H1 (cell line): ENCODE data around the gene HOXD1. TPM values are rescaled to one million over a fixed set of nuclear protein-coding genes. Genes with fewer than 3 reads are reported as not detected.

Experiments
- CTCF ChIA-PET: fragments of 300-600 bp; sonication (Branson Sonifier 250); formaldehyde crosslinking; loops from one replicate; lab custom pipeline; 2021; ENCODE audit not compliant: partially characterized antibody; lab: Charles Lee
- POLR2A ChIA-PET: fragments of 300-600 bp; sonication (Branson Sonifier 250); formaldehyde crosslinking; loops from one replicate; lab custom pipeline; 2021; ENCODE audit warnings: inconsistent platforms; ENCODE audit not compliant: partially characterized antibody; lab: Charles Lee
- DNase-seq, 2 experiments: peaks; one replicate each; pipeline versions ENCODE4 v3.0.0 to v3.0.0-alpha.2; 2010 to 2022; ENCODE audit warnings: low spot score in 2 of 2, low read depth in 1 of 2, mixed read lengths in 1 of 2
- FAIRE-seq: peaks from 2 replicates; lab custom pipeline; 2011; peaks lifted over from hg19 to GRCh38; lab: Jason Lieb, UNC
- H2AFZ ChIP-seq: 2 replicates; pipeline ENCODE4 v1.8.1; 2012; ENCODE audit warnings: low read length, inconsistent platforms
- H2AK5ac ChIP-seq: 2 replicates; pipeline ENCODE4 v1.6.1; 2013; ENCODE audit warnings: low read depth, low read length
- H2BK120ac ChIP-seq: replicated peaks from 2 replicates; pipeline ENCODE3; 2013; ENCODE audit warnings: low read depth, low read length, inconsistent platforms
- H2BK12ac ChIP-seq: 2 replicates; pipeline ENCODE4 v1.6.1; 2013; ENCODE audit warnings: low read depth, low read length
- H2BK15ac ChIP-seq: 2 replicates; pipeline ENCODE4 v1.6.1; 2013; ENCODE audit warnings: low read length
- H2BK20ac ChIP-seq: 2 replicates; pipeline ENCODE4 v1.6.1; 2013; ENCODE audit warnings: low read length
- H2BK5ac ChIP-seq: 2 replicates; pipeline ENCODE4 v1.6.1; 2013; ENCODE audit warnings: low read depth, low read length
- H3K14ac ChIP-seq: 2 replicates; pipeline ENCODE4 v1.6.1; 2013; ENCODE audit warnings: inconsistent platforms; ENCODE audit not compliant: insufficient read length
- H3K18ac ChIP-seq: 2 replicates; pipeline ENCODE4 v1.6.1; 2013; ENCODE audit warnings: low read length; ENCODE audit errors: extremely low read depth
- H3K23ac ChIP-seq: 2 replicates; pipeline ENCODE4 v1.6.1; 2013; ENCODE audit warnings: inconsistent platforms; ENCODE audit not compliant: insufficient read length
- H3K23me2 ChIP-seq: 2 replicates; pipeline ENCODE4 v1.6.1; 2013; ENCODE audit warnings: low read depth, low read length
- H3K27ac ChIP-seq: 2 replicates; pipeline ENCODE4 v1.6.1; 2011; ENCODE audit warnings: low read depth, low read length, inconsistent platforms
- H3K27me3 ChIP-seq, 4 experiments: replicated peaks in 1 of 4; 1 replicate in 1 of 4; 2 replicates in 3 of 4; pipeline versions ENCODE4 v1.6.1 to v1.8.1; 2011 to 2013; ENCODE audit warnings: low read length in 3 of 4, mild to moderate bottlenecking in 3 of 4, inconsistent platforms in 2 of 4, mixed read lengths in 2 of 4, moderate library complexity in 1 of 4; ENCODE audit not compliant: control insufficient read depth in 3 of 4, insufficient read depth in 3 of 4; ENCODE audit errors: extremely low read depth in 1 of 4
- H3K36me3 ChIP-seq, 4 experiments: 2 replicates each; pipeline versions ENCODE4 v1.6.1 to v1.8.1; 2011 to 2013; ENCODE audit warnings: mild to moderate bottlenecking in 4 of 4, low read length in 3 of 4, moderate library complexity in 2 of 4, control low read depth in 1 of 4, inconsistent platforms in 1 of 4; ENCODE audit not compliant: insufficient read depth in 4 of 4, control insufficient read depth in 2 of 4
- H3K4ac ChIP-seq: replicated peaks from 2 replicates; pipeline ENCODE3; 2013; ENCODE audit warnings: low read length, low read depth, mixed read lengths, inconsistent platforms; ENCODE audit not compliant: insufficient read length
- H3K4me1 ChIP-seq, 4 experiments: replicated peaks in 1 of 4; 1 replicate in 1 of 4; 2 replicates in 3 of 4; pipeline versions ENCODE4 v1.6.1 to v1.8.1; 2011 to 2013; ENCODE audit warnings: low read length in 3 of 4, inconsistent platforms in 2 of 4, mixed read lengths in 1 of 4; ENCODE audit not compliant: insufficient read depth in 4 of 4, control insufficient read depth in 3 of 4
- H3K4me2 ChIP-seq, 2 experiments: 2 replicates each; pipeline versions ENCODE4 v1.6.1 to v1.8.1; 2011 to 2013; ENCODE audit warnings: low read depth in 2 of 2, low read length in 2 of 2, control low read depth in 1 of 2, inconsistent platforms in 1 of 2, mild to moderate bottlenecking in 1 of 2; ENCODE audit not compliant: insufficient read depth in 1 of 2
- H3K4me3 ChIP-seq, 4 experiments: fragments of 200-600, 300-600 bp in 1 of 4; sonication (generic), shearing (Covaris generic), sonication (Bioruptor Twin) in 1 of 4; 2 replicates each; pipeline versions ENCODE4 v1.5.1 to v1.8.1; 2011 to 2016; ENCODE audit warnings: low read length in 4 of 4, low read depth in 3 of 4, control low read depth in 2 of 4, inconsistent platforms in 2 of 4, mild to moderate bottlenecking in 2 of 4, mixed read lengths in 1 of 4, moderate library complexity in 1 of 4; ENCODE audit not compliant: insufficient read depth in 2 of 4; ENCODE audit errors: extremely low read depth in 1 of 4
- H3K56ac ChIP-seq: replicated peaks from 2 replicates; pipeline ENCODE3; 2013; ENCODE audit warnings: low read depth, mild to moderate bottlenecking, mixed read lengths, low read length, inconsistent platforms; ENCODE audit not compliant: insufficient read length
- H3K79me1 ChIP-seq: 2 replicates; pipeline ENCODE4 v1.6.1; 2013; ENCODE audit warnings: low read depth, low read length, control low read depth
- H3K79me2 ChIP-seq, 2 experiments: 2 replicates each; pipeline versions ENCODE4 v1.6.1 to v1.8.1; 2012 to 2013; ENCODE audit warnings: low read length in 2 of 2, mild to moderate bottlenecking in 2 of 2, inconsistent platforms in 1 of 2; ENCODE audit not compliant: insufficient read depth in 2 of 2, control insufficient read depth in 1 of 2
- H3K9ac ChIP-seq, 4 experiments: replicated peaks in 1 of 4; 1 replicate in 1 of 4; 2 replicates in 3 of 4; pipeline versions ENCODE4 v1.6.1 to v1.8.1; 2011 to 2013; ENCODE audit warnings: low read depth in 3 of 4, low read length in 3 of 4, control low read depth in 2 of 4, mild to moderate bottlenecking in 2 of 4, moderate library complexity in 2 of 4, inconsistent platforms in 1 of 4; ENCODE audit errors: extremely low read depth in 1 of 4
- H3K9me3 ChIP-seq, 2 experiments: 2 replicates each; pipeline versions ENCODE4 v1.6.1 to v1.8.1; 2012 to 2013; ENCODE audit warnings: mild to moderate bottlenecking in 2 of 2, moderate library complexity in 2 of 2, control low read depth in 1 of 2, inconsistent platforms in 1 of 2, low read depth in 1 of 2, low read length in 1 of 2, mixed read lengths in 1 of 2; ENCODE audit not compliant: insufficient read depth in 2 of 2
- H4K20me1 ChIP-seq, 2 experiments: replicated peaks in 1 of 2; 2 replicates each; pipeline versions ENCODE3 to v1.8.1; 2011 to 2013; ENCODE audit warnings: inconsistent platforms in 2 of 2, low read length in 2 of 2, mild to moderate bottlenecking in 1 of 2; ENCODE audit not compliant: insufficient read depth in 2 of 2, control insufficient read depth in 1 of 2
- H4K5ac ChIP-seq: 2 replicates; pipeline ENCODE4 v1.6.1; 2013; ENCODE audit warnings: low read length, low read depth, mixed read lengths, inconsistent platforms; ENCODE audit not compliant: insufficient read length
- H4K8ac ChIP-seq: 2 replicates; pipeline ENCODE4 v1.8.0; 2013; ENCODE audit warnings: mild to moderate bottlenecking, moderate library complexity, low read length, inconsistent platforms; ENCODE audit not compliant: insufficient read depth; ENCODE audit errors: extremely low read depth
- H4K91ac ChIP-seq: replicated peaks from 2 replicates; pipeline ENCODE3; 2013; ENCODE audit warnings: low read length, mixed read lengths, inconsistent platforms; ENCODE audit not compliant: insufficient read length
- BCL11A ChIP-seq, 2 experiments: IDR thresholded peaks; one replicate each; pipeline ENCODE4 v1.6.1; 2011; ENCODE audit warnings: low read depth in 2 of 2, low read length in 2 of 2, mild to moderate bottlenecking in 2 of 2
- CBX5 ChIP-seq: fragments of 300-800, 300-1000 bp; sonication (generic); IDR thresholded peaks from 2 replicates; pipeline ENCODE4 v1.7.1; 2016; ENCODE audit warnings: antibody characterized with exemption, low read length, low read depth
- CBX8 ChIP-seq: fragments of 300-800, 300-1000 bp; sonication (generic); IDR thresholded peaks from 2 replicates; pipeline ENCODE4 v1.7.1; 2016; ENCODE audit warnings: low read depth, low read length, borderline replicate concordance
- CTBP2 ChIP-seq: IDR thresholded peaks from 2 replicates; pipeline ENCODE4 v1.7.0; 2011; ENCODE audit warnings: borderline replicate concordance, mild to moderate bottlenecking, moderate library complexity, mixed read lengths, low read length; ENCODE audit not compliant: insufficient read depth, insufficient read length
- FOSL1 ChIP-seq: IDR thresholded peaks from 2 replicates; pipeline ENCODE4 v1.6.1; 2011; ENCODE audit warnings: mild to moderate bottlenecking, low read depth, low read length, moderate library complexity; ENCODE audit not compliant: insufficient read depth
- NANOG ChIP-seq: IDR thresholded peaks from 2 replicates; pipeline ENCODE4 v1.6.1; 2011; ENCODE audit warnings: low read length, low read depth, mild to moderate bottlenecking, inconsistent platforms; ENCODE audit not compliant: insufficient read depth, poor library complexity, severe bottlenecking
- PHF8 ChIP-seq: fragments of 200-600 bp; sonication (generic); conservative IDR thresholded peaks from 2 replicates; pipeline ENCODE4 v1.7.1; 2012; ENCODE audit warnings: low read depth, mild to moderate bottlenecking, inconsistent platforms, low read length, moderate library complexity
- POLR2AphosphoS5 ChIP-seq: IDR thresholded peaks from 2 replicates; pipeline ENCODE4 v1.6.1; 2011; ENCODE audit warnings: low read depth, low read length
- POU5F1 ChIP-seq: IDR thresholded peaks from 2 replicates; pipeline ENCODE4 v1.6.1; 2011; ENCODE audit warnings: low read depth, mild to moderate bottlenecking, low read length, moderate library complexity
- SAP30 ChIP-seq: fragments of 300-600 bp; sonication (generic); IDR thresholded peaks from 2 replicates; pipeline ENCODE4 v1.7.1; 2012; ENCODE audit warnings: low read length, moderate library complexity, mild to moderate bottlenecking, inconsistent platforms; ENCODE audit not compliant: insufficient read depth, insufficient replicate concordance
- SP2 ChIP-seq: IDR thresholded peaks from 2 replicates; pipeline ENCODE4 v1.6.1; 2012; ENCODE audit warnings: mild to moderate bottlenecking, low read length, inconsistent platforms
- SP4 ChIP-seq: IDR thresholded peaks from 2 replicates; pipeline ENCODE4 v1.6.1; 2012; ENCODE audit warnings: low read length, inconsistent platforms
- TAF7 ChIP-seq: optimal IDR thresholded peaks from 2 replicates; pipeline ENCODE3; 2011; ENCODE audit warnings: low read depth, mild to moderate bottlenecking, inconsistent platforms, low read length, moderate library complexity, borderline replicate concordance
- WGBS, 2 experiments: shearing (Covaris generic) in 1 of 2; methylation state at CpG; one replicate each; pipeline versions ENCODE4 v1.1.6 to v1.1.7; 2013 to 2015; ENCODE audit warnings: low lambda C conversion rate in 2 of 2, mixed read lengths in 2 of 2, inconsistent platforms in 1 of 2, low coverage in 1 of 2, missing lambda C conversion rate in 1 of 2; ENCODE audit not compliant: insufficient replicate concordance in 2 of 2, insufficient coverage in 1 of 2, insufficient read length in 1 of 2; ENCODE audit errors: extremely low coverage in 1 of 2, missing lambda C conversion rate in 1 of 2; 5-methylcytosine and 5-hydroxymethylcytosine counted together
- polyA plus RNA-seq, 7 experiments: library from polyadenylated mRNA; depleted of rRNA in 3 of 7; stranded (reverse) in 5 of 7; unstranded in 2 of 7; fragments of >200 nt in 5 of 7; fragments of 200-250 nt in 2 of 7; gene quantifications; 1 replicate in 5 of 7; 2 replicates in 1 of 7; 4 replicates in 1 of 7; pipeline versions ENCODE4 v1.2.1 to v1.2.3, GENCODE V29; 2011 to 2013; ENCODE audit warnings: missing spikeins in 2 of 7, mixed read lengths in 2 of 7
- total RNA-seq: library from RNA; stranded (reverse); fragmentation: NEBNext Ultra II Directional; extraction: Animal tissue kit (Norgen Biotek cat#: 25700); gene quantifications from 2 replicates; pipeline ENCODE4 v1.2.1, GENCODE V29; 2021
- TF ChIP-seq, protein P1 (sequence below): IDR thresholded peaks from 2 replicates; pipeline ENCODE4 v1.6.1; 2012; ENCODE audit warnings: inconsistent platforms

The HOXD1 gene
- total and polyA plus RNA-seq, 2 of the 8 experiments (the other 6 are each of a cell fraction or from before 2014, with no cell fraction given) = 0.03 TPM; not detected in 1

DNA sequence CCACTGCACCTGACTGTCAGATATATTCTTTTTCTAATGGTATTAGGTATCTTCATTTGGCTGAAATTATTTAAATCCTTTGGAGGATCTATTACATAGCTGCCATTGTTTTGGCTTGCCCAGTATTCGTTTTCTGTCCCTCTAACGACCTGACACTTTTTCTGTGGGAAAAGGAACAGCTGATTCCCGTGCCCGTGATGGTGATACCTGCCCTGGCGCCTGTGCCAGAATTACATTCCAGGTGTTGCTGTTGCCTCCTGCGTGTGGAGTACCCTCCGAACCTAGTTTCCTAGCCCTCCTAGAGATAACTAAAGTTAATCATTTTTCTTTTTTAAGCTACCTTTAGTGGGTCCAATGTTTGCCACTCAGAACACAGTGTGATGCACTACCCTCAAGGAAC, 14.0 kb downstream of the HOXD1 start:
- Histone ChIP-seq H3K4me3 (no peak overlapping the region), H3K4me1 (no peaks in the 10 kb centered on the region), H3K18ac (no peak overlapping the region), H4K20me1 (no peaks in the 10 kb centered on the region), H3K36me3 (no peaks in the 10 kb centered on the region), H2BK120ac (no peak overlapping the region), H3K23ac (no peak overlapping the region), H4K91ac (no peak overlapping the region), H3K9ac (no peak overlapping the region), H3K79me2 (no peaks in the 10 kb centered on the region), H3K14ac (no peak overlapping the region), H3K23me2 (no peaks in the 10 kb centered on the region), H2AFZ (no peak overlapping the region), H3K4ac (no peak overlapping the region), H3K56ac (no peak overlapping the region), H2BK12ac (no peak overlapping the region), H3K9me3 (no peaks in the 10 kb centered on the region), H3K27me3 (peaks cover 0 to 3% (median 0%) of the 10 kb centered on the region in 4 experiments; a peak in 1 of 7 replicates), H3K4me2 (no peak overlapping the region), H2AK5ac (no peak overlapping the region), H3K79me1 (no peaks in the 10 kb centered on the region), H2BK5ac (no peak overlapping the region), H4K8ac (no peak overlapping the region), H3K27ac (no peak overlapping the region), H4K5ac (no peak overlapping the region), H2BK15ac (no peak overlapping the region), H2BK20ac (no peak overlapping the region)
- DNase-seq (no peak), FAIRE-seq (no peak)
- WGBS, 2 experiments = 86% methylated on average over 7 of the region's 7 CpGs; no CpG with 5 or more reads in 1 of the 2 experiments
- ChIA-PET POLR2A (no interaction called here), CTCF (interaction anchor here (1.0 to 1.4 kb wide), 3 partner anchors 27 to 252 kb away, joined by 3 to 4 read pairs (median 4); no protein-coding TSS in a partner anchor)
- no peak for TF ChIP-seq BCL11A (IDR thresholded peaks at IDR 0.05; ENCODE audit: low read depth in 2 of 2, low read length in 2 of 2)
- TF ChIP-seq CTBP2 = no peak
- TF ChIP-seq NANOG = no peak
- no peak for TF ChIP-seq POU5F1
- no peak for TF ChIP-seq CBX5
- no peak for TF ChIP-seq FOSL1
- TF ChIP-seq CBX8 = no peak
- TF ChIP-seq SAP30 = no peak
- no peak for TF ChIP-seq POLR2AphosphoS5
- no peak for TF ChIP-seq PHF8
- TF ChIP-seq SP2 = no peak
- TF ChIP-seq, protein P1, sequence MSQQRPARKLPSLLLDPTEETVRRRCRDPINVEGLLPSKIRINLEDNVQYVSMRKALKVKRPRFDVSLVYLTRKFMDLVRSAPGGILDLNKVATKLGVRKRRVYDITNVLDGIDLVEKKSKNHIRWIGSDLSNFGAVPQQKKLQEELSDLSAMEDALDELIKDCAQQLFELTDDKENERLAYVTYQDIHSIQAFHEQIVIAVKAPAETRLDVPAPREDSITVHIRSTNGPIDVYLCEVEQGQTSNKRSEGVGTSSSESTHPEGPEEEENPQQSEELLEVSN = no peak
- TF ChIP-seq TAF7 = no peak
- TF ChIP-seq SP4 = no peak
